Osteocyte (in vitro differentiated cells): ENCODE data around the gene IL3. TPM values are rescaled to one million over a fixed set of nuclear protein-coding genes. Genes with fewer than 3 reads are reported as not detected.

ENCODE experiments used
- DNase-seq: peaks from one replicate; pipeline ENCODE4 v3.0.0; 2021; ENCODE audit warnings: mixed read lengths; ENCODE audit not compliant: unreplicated experiment; ENCODE audit errors: extremely low spot score
- H3K27ac Mint-ChIP-seq: one replicate; pipeline ENCODE4 v1.8.0; 2021; ENCODE audit warnings: mild to moderate bottlenecking, mixed read lengths; ENCODE audit not compliant: unreplicated experiment
- H3K27me3 Mint-ChIP-seq: one replicate; pipeline ENCODE4 v1.8.0; 2021; ENCODE audit warnings: mixed read lengths; ENCODE audit not compliant: unreplicated experiment
- H3K36me3 Mint-ChIP-seq: one replicate; pipeline ENCODE4 v1.8.0; 2021; ENCODE audit warnings: mixed read lengths; ENCODE audit not compliant: unreplicated experiment
- H3K4me1 Mint-ChIP-seq: one replicate; pipeline ENCODE4 v1.8.0; 2021; ENCODE audit warnings: mixed read lengths; ENCODE audit not compliant: unreplicated experiment
- H3K4me3 Mint-ChIP-seq: one replicate; pipeline ENCODE4 v1.8.0; 2021; ENCODE audit warnings: mild to moderate bottlenecking, moderate library complexity, mixed read lengths; ENCODE audit not compliant: unreplicated experiment
- H3K9me3 Mint-ChIP-seq: one replicate; pipeline ENCODE4 v1.8.0; 2021; ENCODE audit warnings: mixed read lengths; ENCODE audit not compliant: unreplicated experiment
- CTCF ChIP-seq: fragments of 200-600 bp; sonication (generic); IDR thresholded peaks from 2 replicates; pipeline ENCODE4 v1.5.0; 2021; ENCODE audit warnings: antibody characterized with exemption, mild to moderate bottlenecking, moderate library complexity
- total RNA-seq: library from RNA; stranded (reverse); gene quantifications from 2 replicates; pipeline ENCODE4 v1.2.1, GENCODE V29; 2021

Gene IL3
- total RNA-seq, 1 donor from 2014 or later = not detected

- Mint-ChIP-seq H3K9me3 (no peaks in the 10 kb centered on the region), H3K4me3 (no peak overlapping the region), H3K36me3 (no peaks in the 10 kb centered on the region), H3K27ac (no peak overlapping the region), H3K4me1 (peaks cover 27% of the 10 kb centered on the region), H3K27me3 (no peaks in the 10 kb centered on the region)
- DNase-seq = no peak
- no peak for TF ChIP-seq CTCF
These were observed 26.7 kb downstream of the IL3 start for GRCh38 chr5:132087176-132087575.

- Mint-ChIP-seq H3K4me3 (no peak overlapping the region), H3K36me3 (no peaks in the 10 kb centered on the region)
- no peak for TF ChIP-seq CTCF
These were observed 27.2 kb downstream of the IL3 start for GRCh38 chr5:132087661-132088060.

GRCh38 chr5:132089363-132089762 is 28.9 kb downstream of the IL3 start:
- DNase-seq = no peak
- Mint-ChIP-seq H3K4me1 (peaks cover 31% of the 10 kb centered on the region), H3K36me3 (no peaks in the 10 kb centered on the region), H3K9me3 (no peaks in the 10 kb centered on the region), H3K27me3 (no peaks in the 10 kb centered on the region), H3K4me3 (no peak overlapping the region), H3K27ac (no peak overlapping the region)
- TF ChIP-seq CTCF = no peak

More at GRCh38 chr5:132087661-132088060, 27.2 kb downstream of the IL3 start:
- no peak for DNase-seq
- Mint-ChIP-seq H3K27me3 (no peaks in the 10 kb centered on the region), H3K4me1 (peaks cover 27% of the 10 kb centered on the region), H3K9me3 (no peaks in the 10 kb centered on the region), H3K27ac (no peak overlapping the region)

- Mint-ChIP-seq H3K36me3 (no peaks in the 10 kb centered on the region), H3K9me3 (no peaks in the 10 kb centered on the region), H3K27ac (no peak overlapping the region), H3K27me3 (no peaks in the 10 kb centered on the region), H3K4me3 (no peak overlapping the region), H3K4me1 (peaks cover 39% of the 10 kb centered on the region)
- TF ChIP-seq CTCF = no peak
- DNase-seq = peak; percentile 62
These were observed 29.7 kb downstream of the IL3 start for GRCh38 chr5:132090107-132090506.

- H3K9me3 Mint-ChIP-seq = no peaks in the 10 kb centered on the region
- TF ChIP-seq CTCF = no peak
- peaks cover 26% of the 10 kb centered on the region for H3K4me1 Mint-ChIP-seq
- H3K27ac Mint-ChIP-seq = no peak overlapping the region
- H3K4me3 Mint-ChIP-seq = no peak overlapping the region
- no peak for DNase-seq
- no peaks in the 10 kb centered on the region for H3K36me3 Mint-ChIP-seq
- H3K27me3 Mint-ChIP-seq = no peaks in the 10 kb centered on the region
These were observed 32.8 kb downstream of the IL3 start for GRCh38 chr5:132093271-132093670.
